GM19397 (cell line): ENCODE measurements around the gene DLX2.
A peak's percentile ranks its signal among the peaks of the same experiment; 100 is the strongest.

Experiments used
- ATAC-seq: cut with Tn5 transposase; IDR thresholded peaks from one replicate; pipeline ENCODE4 v1.9.1; 2021; ENCODE audit warnings: mild to moderate bottlenecking, moderate library complexity; ENCODE audit not compliant: unreplicated experiment

DLX2 gene

GRCh38 chr2:172094294-172095145, 8.2 kb downstream of the DLX2 start:
- no peak for ATAC-seq

DNA sequence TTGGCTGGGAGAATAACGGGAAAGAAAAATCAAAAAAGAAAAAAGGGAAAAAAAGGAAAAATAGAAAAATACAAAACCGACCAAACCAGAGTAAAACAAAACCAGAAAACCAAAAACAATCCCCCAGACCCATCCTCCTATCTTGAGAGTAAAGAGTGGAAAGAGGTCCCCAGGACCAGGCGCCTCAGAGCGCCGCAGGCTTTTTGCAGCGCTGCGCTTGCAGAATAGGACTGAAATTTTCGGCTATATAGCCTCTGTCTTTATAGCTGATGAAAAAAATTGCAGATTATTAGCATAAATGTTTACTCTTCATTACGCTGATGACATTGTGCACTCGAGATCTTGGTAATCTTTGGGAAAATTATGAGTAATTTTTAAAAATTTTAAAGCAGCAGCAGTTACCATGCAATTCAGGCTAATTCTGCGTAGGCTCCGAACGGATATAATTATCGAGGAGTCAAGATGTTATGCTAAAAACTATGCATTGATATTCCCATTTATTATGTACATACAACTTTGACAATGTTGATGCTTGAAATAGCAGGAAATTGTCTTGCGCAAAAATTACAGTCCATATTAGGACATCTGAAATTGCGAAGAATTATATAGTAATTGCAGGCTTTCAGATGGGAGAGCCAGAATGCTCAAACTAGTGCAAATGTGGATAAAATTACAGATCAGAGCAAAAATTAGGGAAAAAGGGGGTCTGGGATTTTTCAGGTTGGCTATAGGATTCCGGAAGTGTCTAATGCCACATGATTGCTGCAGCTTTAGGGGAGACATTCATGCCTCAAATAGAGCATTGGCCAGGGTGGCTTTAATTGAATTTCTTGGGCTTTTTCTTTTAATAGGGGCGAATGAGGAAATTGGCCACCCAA, 9.0 kb downstream of the DLX2 start:
- no peak for ATAC-seq

DNA sequence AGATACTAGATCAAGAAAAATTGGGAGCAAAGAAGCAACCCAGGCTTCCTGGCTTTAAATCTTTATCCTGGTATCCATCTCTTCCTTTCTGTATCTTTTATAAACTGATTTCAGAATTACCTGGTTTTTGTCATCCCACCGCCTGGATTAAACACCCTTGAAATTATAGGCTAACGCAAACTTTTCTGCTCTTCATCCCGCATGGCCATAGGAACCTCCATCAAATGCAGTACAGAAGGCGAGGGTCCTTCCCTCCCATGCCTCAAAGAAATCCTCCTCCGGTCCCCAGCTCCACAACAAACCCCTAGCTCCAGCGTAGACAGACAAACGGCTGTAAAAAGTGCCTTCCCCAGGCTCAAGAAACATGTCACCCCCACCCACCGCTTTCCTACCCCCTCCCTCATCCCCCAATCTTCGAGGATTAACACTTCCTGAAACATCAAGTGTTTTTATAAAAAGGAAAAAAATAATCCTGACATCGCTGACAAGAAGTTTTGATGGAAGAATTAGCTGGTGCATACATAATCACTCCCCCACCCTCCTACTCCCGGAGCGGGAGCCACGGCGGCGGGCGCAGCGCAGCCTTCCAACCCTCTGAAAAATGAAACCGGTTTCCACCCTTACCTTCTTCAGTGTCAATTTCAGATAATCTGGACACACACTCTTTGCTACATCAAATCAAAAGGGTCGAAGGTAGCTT, 9.8 kb downstream of the DLX2 start:
- ATAC-seq, result no peak

DNA sequence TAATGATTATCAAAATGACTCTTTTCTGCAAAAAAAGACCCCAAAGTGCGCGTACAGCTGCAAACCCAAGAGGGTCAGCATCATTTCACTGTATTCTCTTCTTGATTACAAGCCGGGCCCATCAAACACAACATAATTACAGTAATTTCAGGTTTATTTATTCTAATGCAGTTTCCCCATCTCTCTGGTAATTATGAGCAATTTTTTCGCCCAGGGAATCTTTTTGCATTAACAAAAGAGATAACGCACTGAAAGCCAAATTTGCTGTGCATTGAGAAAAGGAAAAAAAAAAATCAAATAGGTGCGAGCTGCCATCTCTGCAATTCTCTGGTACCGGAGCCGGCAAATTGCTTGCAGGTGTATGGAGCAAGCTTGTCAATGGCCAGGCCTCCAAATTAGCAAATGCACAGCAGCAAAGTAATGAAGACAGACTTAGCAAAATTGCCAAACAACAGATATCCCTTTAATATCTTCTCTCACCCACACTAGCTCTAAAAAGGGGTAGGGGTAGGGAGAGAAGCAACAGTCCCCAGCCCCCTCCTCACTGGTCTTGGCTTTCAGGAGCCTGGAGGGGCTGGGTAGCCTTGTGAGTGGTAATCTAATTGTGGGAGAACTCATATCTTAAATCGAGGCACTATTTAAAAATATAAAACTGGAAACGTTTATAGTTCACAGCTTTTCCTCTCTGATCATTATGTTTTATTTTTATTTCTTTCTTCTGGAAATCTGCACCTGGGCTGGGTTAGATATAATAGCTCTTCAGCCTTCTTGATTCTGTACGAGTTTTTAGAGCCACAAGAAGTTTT, 10.7 kb downstream of the DLX2 start:
- ATAC-seq, result no peak

DNA sequence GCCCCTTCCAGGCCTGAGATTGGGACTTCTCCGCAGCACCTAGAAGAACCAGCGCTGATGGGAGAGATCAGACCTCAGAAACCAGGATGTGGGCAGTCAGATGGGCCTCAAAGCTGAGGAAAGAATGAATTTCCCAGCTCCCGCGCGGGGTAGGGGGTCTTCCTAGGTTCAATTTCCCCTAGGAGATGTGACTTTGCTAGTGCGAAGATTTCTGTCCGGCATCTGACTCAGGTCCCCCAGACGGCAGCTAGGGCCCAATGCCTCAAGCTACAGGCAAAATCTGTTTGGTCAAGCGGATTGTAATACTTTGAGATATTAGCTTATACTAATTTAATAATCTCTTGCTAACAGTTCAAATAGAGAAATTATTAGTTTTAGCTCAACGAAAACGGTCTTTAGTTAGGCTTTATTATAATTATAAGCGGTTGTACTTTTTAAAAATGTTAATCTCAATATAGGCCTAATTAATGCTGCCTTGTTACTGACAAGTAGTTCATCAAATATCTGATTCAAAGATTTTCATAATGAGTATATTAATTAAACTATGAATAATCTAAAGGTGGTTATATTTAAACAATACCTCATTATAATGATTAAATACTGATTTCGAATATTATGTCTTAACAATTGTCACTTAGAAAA, 11.6 kb downstream of the DLX2 start:
- no peak for ATAC-seq

GRCh38 chr2:172090044-172090961, 12.4 kb downstream of the DLX2 start:
- no peak for ATAC-seq

DNA sequence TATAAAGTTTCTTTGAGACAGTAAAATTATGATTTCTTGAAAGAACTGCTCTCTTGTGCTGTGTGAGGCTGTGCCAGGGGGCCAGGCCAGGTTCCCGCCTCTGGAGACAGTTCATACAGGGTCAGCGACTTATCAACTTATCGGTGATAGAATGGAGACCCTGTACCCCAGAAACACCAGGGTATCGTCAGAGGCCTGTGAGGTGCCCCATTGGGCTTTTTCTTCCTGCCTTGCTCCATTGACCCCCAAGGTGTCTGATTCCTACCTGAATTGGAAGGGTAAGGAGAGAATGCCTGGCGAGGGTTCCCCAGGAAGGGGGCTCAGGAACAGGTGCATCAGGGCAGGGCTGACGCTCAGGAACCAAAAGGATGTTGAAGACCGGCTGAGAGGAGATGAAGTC, 13.1 kb downstream of the DLX2 start:
- ATAC-seq, result no peak

- no peak for ATAC-seq
These were observed 13.6 kb downstream of the DLX2 start for GRCh38 chr2:172089005-172089504.

- ATAC-seq, result no peak
These were observed 14.3 kb downstream of the DLX2 start for GRCh38 chr2:172088245-172089004.

DNA sequence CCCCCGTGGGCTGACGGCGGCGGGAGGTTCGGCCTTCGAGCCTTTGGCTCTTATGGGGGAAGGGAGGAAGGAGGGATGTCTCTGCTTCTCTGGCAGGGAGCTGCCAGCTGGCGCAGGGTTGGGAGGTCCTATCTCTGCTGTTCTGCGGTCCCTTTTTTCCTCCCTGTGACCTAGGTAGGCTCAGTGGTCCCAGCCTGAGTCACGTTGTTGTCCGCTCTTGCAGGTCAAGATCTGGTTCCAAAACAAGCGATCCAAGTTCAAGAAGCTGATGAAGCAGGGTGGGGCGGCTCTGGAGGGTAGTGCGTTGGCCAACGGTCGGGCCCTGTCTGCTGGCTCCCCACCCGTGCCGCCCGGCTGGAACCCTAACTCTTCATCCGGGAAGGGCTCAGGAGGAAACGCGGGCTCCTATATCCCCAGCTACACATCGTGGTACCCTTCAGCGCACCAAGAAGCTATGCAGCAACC, 14.9 kb downstream of the DLX2 start:
- no peak for ATAC-seq

GRCh38 chr2:172087207-172087779, 15.4 kb downstream of the DLX2 start:
- no peak for ATAC-seq

DNA sequence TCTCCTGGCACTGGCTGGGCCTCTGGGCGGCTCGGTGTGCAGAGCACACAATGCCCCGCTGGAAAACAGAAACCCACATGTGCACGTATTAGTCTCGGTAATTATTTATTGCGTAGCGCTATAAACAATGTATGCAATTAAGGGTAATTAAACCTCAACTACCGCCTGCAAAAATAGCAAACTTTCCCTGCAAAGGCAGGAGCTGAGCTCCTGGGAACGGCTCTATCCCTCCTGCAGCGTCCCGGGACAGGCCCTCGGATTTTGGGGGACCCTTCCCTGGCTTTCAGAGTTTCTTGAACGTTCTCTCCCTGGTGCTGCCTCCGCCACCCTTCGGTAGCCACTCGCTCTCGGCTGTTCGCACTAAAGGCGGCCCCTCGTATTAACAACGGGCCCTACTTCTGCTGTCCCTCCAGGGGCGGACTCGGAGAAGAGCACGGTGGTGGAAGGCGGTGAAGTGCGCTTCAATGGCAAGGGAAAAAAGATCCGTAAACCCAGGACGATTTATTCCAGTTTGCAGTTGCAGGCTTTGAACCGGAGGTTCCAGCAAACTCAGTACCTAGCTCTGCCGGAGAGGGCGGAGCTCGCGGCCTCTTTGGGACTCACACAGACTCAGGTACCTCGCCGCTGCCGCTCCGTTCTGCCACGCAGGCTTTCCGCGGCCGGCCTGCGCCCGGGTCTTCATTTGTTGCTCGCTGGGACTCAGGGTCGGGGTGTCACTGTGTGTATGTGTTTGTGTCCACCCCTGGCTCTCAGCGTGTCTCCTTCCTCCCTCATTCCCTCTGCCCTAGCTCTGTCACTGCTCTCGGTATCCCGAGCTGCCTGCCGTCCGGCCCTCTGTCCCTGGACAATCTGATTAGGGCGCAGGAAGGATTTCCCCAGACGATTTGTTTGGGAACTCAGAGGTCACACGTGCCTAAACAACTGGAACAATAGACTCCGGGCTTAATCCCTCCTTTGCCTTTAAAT, 16.2 kb downstream of the DLX2 start:
- no peak for ATAC-seq

DNA sequence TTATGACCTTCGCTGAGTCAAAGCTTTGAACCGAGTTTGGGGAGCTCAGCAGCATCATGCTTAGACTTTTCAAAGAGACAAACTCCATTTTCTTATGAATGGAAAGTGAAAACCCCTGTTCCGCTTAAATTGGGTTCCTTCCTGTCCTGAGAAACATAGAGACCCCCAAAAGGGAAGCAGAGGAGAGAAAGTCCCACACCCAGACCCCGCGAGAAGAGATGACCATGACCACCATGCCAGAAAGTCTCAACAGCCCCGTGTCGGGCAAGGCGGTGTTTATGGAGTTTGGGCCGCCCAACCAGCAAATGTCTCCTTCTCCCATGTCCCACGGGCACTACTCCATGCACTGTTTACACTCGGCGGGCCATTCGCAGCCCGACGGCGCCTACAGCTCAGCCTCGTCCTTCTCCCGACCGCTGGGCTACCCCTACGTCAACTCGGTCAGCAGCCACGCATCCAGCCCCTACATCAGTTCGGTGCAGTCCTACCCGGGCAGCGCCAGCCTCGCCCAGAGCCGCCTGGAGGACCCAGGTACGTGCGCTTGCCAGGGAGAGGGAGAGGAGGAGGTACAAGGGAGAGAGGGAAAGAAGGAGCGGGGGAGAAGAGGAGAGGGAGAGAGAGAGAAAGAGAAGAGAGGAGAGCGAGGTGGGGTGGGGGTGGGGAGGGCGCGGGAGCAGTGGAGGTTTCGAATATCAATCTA, 17.1 kb downstream of the DLX2 start, which contains the start of gene DLX1:
Gene DLX1, plus strand, starts transcription at position 48 of the 700 bp plus-strand sequence. Its CDS starts 171 bp downstream, at position 219.
- ATAC-seq, result peak; percentile 5

DNA sequence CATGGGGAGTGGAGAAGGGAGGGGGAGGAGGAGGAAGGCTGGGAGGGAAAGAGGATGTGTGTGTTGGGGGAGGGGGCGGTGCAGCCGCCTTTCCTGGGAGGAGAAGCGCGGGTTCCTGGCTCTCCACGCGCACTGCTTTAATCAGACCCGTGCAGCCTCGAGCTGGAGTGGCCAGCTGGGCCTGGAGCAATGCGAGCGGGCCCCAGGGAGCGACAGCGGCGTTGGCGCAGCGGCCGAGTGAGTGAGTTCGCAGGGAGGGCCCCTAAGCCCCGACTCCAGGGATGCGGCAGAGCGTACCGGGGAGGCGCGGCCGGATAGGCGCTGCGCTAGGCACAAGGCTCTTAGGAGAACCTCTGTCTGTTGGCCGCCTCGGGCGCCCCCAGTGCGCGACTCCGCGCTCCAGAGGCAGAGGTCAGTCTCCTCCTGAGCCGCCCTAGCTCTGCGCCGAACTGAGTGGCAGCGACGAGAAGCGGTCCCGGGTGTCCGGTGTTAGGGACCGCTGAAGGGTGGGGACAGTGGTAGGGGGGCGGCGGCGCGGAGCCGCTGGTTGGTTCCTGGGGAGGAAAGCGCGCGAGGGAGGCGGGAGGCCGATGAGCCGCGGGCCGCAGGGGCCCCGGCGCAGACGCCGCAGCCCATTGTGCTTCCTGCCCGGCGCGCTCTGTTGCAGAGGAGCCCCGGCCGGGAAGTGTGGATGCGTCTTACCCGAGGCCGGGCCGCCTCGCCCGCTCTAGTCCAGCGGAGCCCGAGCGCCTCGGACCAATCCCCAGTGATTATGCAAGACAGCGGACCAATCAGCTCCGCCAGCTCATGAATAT, 17.8 kb downstream of the DLX2 start:
- ATAC-seq, result peak; percentile 84

- no peak for ATAC-seq
These were observed 18.4 kb downstream of the DLX2 start for GRCh38 chr2:172084395-172084644.
